OCI-LY1 (cell line): ENCODE results near the gene LMO3.

Experiments used
- H2AFZ ChIP-seq: fragments of 200-600 bp; sonication (generic), shearing (Covaris generic); 2 replicates; pipeline ENCODE4 v1.6.0; 2014; ENCODE audit warnings: antibody characterized with exemption, mild to moderate bottlenecking, low read length
- H3F3A ChIP-seq: fragments of 200-600 bp; sonication (generic), shearing (Covaris generic); 2 replicates; pipeline ENCODE4 v1.6.0; 2014; ENCODE audit warnings: mild to moderate bottlenecking, antibody characterized with exemption, low read length, moderate library complexity; ENCODE audit not compliant: insufficient read depth
- H3K27ac ChIP-seq: fragments of 200-600 bp; sonication (generic); 2 replicates; pipeline ENCODE4 v1.5.1; 2014; ENCODE audit warnings: low read length, mixed run types, mild to moderate bottlenecking, low read depth; ENCODE audit not compliant: poor library complexity, severe bottlenecking
- H3K27me3 ChIP-seq: fragments of 200-600 bp; sonication (generic); 2 replicates; pipeline ENCODE4 v1.6.0; 2014; ENCODE audit warnings: antibody characterized with exemption, mild to moderate bottlenecking, low read length, moderate library complexity; ENCODE audit not compliant: insufficient read depth
- H3K36me3 ChIP-seq: fragments of 200-600 bp; sonication (generic); 2 replicates; pipeline ENCODE4 v1.6.1; 2014; ENCODE audit warnings: mild to moderate bottlenecking, antibody characterized with exemption, low read length, moderate library complexity, mixed read lengths; ENCODE audit not compliant: insufficient read depth
- H3K4me1 ChIP-seq: fragments of 200-600 bp; sonication (generic); 2 replicates; pipeline ENCODE4 v1.5.1; 2014; ENCODE audit warnings: mild to moderate bottlenecking, low read length, moderate library complexity; ENCODE audit not compliant: insufficient read depth, severe bottlenecking
- H3K4me2 ChIP-seq: fragments of 200-600 bp; sonication (generic), shearing (Covaris generic); 2 replicates; pipeline ENCODE4 v1.6.1; 2014; ENCODE audit warnings: low read length
- H3K4me3 ChIP-seq: fragments of 200-600 bp; sonication (generic); 2 replicates; pipeline ENCODE4 v1.5.1; 2014; ENCODE audit warnings: low read length, low read depth, mild to moderate bottlenecking, mixed read lengths; ENCODE audit not compliant: poor library complexity, severe bottlenecking
- H3K79me2 ChIP-seq: fragments of 200-600 bp; shearing (Covaris generic); 2 replicates; pipeline ENCODE4 v1.6.1; 2016; ENCODE audit warnings: mixed run types, low read length, mixed read lengths; ENCODE audit not compliant: insufficient read depth
- H3K9ac ChIP-seq: fragments of 200-600 bp; sonication (generic), shearing (Covaris generic); 2 replicates; pipeline ENCODE4 v1.6.1; 2014; ENCODE audit warnings: mild to moderate bottlenecking, low read length, mixed read lengths
- H3K9me2 ChIP-seq: fragments of 200-600 bp; sonication (generic), shearing (Covaris generic); 2 replicates; pipeline ENCODE4 v1.6.1; 2014; ENCODE audit warnings: low read depth, mild to moderate bottlenecking, low read length, mixed read lengths
- H3K9me3 ChIP-seq: fragments of 200-600 bp; shearing (Covaris generic); 2 replicates; pipeline ENCODE4 v1.6.1; 2014; ENCODE audit warnings: low read length, mixed read lengths
- H4K20me1 ChIP-seq: fragments of 200-600 bp; sonication (generic), shearing (Covaris generic); 2 replicates; pipeline ENCODE4 v1.6.0; 2016; ENCODE audit warnings: mild to moderate bottlenecking, low read length; ENCODE audit not compliant: insufficient read depth
- EZH2 ChIP-seq: fragments of 200-600 bp; sonication (generic), shearing (Covaris generic); IDR thresholded peaks from 2 replicates; pipeline ENCODE4 v1.8.0; 2017; ENCODE audit warnings: borderline replicate concordance, mixed run types, mild to moderate bottlenecking, antibody characterized with exemption, low read length, moderate library complexity, mixed read lengths
- TF ChIP-seq, protein P1 (sequence below): fragments of 200-600 bp; sonication (generic), shearing (Covaris generic); IDR thresholded peaks from 2 replicates; pipeline ENCODE4 v1.5.1; 2017; ENCODE audit warnings: mild to moderate bottlenecking, antibody characterized with exemption, low read length, moderate library complexity, mixed read lengths

LMO3 gene

DNA sequence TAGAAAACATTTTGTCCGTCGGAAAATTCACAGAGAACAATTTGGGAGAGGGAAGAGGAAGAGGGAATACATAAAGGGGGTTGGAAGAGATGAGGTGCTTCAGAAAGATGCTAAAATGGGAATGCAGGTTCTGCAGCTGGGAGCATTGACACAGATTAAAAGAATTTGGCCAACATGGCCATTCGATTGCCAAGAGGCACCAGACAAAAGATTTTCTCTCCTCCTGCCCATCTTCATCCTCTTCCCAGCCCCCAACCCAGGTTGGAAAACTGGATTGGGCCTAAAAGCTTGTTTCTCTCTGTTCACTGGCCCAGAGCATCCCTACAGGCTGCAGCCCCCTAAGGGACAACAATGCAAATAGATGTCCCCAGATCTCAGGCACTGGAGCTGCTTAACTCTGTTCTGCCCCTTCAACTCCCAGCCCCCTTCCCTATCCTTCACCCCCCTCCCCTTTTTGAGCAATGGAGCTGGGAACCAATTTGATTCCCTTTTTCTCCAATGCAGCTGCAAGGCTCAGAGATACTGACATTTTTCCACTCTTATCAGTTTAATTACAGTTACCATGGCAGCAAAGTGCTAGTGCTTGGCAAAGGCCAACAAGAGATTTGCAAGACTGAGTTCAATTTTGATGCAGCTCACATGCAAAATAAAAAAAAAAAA lies 1.9 kb downstream of the LMO3 start:
- Histone ChIP-seq H3F3A (no peaks in the 10 kb centered on the region), H3K36me3 (no peaks in the 10 kb centered on the region), H2AFZ (no peak overlapping the region), H3K9me2 (no peaks in the 10 kb centered on the region), H3K4me3 (peak overlapping the region; percentile 54), H4K20me1 (no peaks in the 10 kb centered on the region), H3K79me2 (no peaks in the 10 kb centered on the region), H3K27me3 (no peaks in the 10 kb centered on the region), H3K4me2 (peak overlapping the region; percentile 28; the same call in 1 of the 2 replicates), H3K4me1 (no peaks in the 10 kb centered on the region), H3K9ac (no peak overlapping the region; the same call in 1 of the 2 replicates), H3K9me3 (no peaks in the 10 kb centered on the region), H3K27ac (no peak overlapping the region)
- TF ChIP-seq EZH2, result no peak
- TF ChIP-seq, protein P1, sequence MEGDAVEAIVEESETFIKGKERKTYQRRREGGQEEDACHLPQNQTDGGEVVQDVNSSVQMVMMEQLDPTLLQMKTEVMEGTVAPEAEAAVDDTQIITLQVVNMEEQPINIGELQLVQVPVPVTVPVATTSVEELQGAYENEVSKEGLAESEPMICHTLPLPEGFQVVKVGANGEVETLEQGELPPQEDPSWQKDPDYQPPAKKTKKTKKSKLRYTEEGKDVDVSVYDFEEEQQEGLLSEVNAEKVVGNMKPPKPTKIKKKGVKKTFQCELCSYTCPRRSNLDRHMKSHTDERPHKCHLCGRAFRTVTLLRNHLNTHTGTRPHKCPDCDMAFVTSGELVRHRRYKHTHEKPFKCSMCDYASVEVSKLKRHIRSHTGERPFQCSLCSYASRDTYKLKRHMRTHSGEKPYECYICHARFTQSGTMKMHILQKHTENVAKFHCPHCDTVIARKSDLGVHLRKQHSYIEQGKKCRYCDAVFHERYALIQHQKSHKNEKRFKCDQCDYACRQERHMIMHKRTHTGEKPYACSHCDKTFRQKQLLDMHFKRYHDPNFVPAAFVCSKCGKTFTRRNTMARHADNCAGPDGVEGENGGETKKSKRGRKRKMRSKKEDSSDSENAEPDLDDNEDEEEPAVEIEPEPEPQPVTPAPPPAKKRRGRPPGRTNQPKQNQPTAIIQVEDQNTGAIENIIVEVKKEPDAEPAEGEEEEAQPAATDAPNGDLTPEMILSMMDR, result no peak

DNA sequence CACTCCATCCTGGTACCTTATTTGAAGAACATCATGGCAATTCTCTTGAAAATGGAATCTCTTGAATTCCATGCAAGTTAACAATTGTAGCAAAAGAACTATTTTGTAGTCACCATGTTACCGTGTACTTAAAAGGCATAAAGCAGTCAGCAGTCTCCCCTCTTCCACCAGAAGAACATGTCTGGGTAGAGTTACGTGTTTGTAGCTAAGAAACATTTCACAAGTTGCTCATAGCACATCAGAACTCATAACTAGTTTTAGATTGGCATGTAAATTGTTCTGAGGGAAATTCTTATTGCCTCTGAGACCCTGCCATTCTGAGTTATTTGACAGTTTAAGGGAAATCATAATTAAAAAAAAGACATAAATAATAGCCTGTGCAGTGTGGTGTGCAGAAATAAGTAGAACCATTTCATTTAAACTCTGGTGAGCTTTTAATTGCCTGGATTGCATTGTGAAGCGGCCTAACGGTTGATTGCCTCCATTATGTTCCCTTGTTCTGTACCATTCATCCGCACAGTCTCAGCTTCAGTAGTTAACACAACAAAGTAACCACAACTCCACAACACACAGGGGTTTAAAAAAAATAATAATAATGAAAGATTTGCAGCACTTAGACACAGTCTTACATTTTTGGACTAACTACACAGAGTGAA lies 2.6 kb downstream of the LMO3 start:
- TF ChIP-seq EZH2, result no peak
- TF ChIP-seq, protein P1, result no peak
- Histone ChIP-seq H3F3A (no peaks in the 10 kb centered on the region), H3K9ac (no peak overlapping the region; the same call in 1 of the 2 replicates), H4K20me1 (no peaks in the 10 kb centered on the region), H3K27ac (no peak overlapping the region), H3K4me1 (no peaks in the 10 kb centered on the region), H2AFZ (no peak overlapping the region), H3K4me3 (peak overlapping the region; percentile 54), H3K79me2 (no peaks in the 10 kb centered on the region), H3K27me3 (no peaks in the 10 kb centered on the region), H3K9me3 (no peaks in the 10 kb centered on the region), H3K36me3 (no peaks in the 10 kb centered on the region), H3K4me2 (peak overlapping the region; percentile 28; the same call in 1 of the 2 replicates), H3K9me2 (no peaks in the 10 kb centered on the region)

DNA sequence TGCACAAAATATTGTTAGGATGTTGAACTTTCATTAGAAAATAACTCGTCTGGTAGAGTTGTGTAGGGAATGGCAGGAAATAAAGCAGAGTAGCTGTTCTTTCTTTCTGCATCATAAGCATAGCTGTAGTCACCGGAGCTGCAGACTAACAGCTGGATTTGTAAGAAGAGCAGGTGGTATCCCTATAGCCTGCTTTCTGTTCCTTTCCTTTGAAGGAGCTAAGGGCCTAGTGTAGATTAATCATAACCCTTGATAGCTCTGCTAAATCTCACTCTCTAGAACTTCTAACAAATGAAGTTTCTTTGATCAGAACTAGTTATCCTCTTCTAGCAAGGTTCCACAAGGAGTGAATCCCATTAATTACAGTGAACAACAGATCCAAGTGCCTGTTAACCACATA lies 3.5 kb downstream of the LMO3 start:
- TF ChIP-seq EZH2, result no peak
- TF ChIP-seq, protein P1, result no peak
- Histone ChIP-seq H3K4me1 (no peaks in the 10 kb centered on the region), H3K79me2 (no peaks in the 10 kb centered on the region), H3K4me2 (no peak overlapping the region), H3F3A (no peaks in the 10 kb centered on the region), H3K9ac (no peak overlapping the region), H3K27me3 (no peaks in the 10 kb centered on the region), H3K36me3 (no peaks in the 10 kb centered on the region), H4K20me1 (no peaks in the 10 kb centered on the region), H3K4me3 (no peak overlapping the region), H2AFZ (no peak overlapping the region), H3K9me2 (no peaks in the 10 kb centered on the region), H3K9me3 (no peaks in the 10 kb centered on the region), H3K27ac (no peak overlapping the region)
